GM10847 (cell line): ENCODE results near the gene REX1BD.

Experiments
- POLR2A ChIP-seq: IDR thresholded peaks from 2 replicates; pipeline ENCODE4 v1.6.1; 2011; ENCODE audit not compliant: insufficient read length; ENCODE audit errors: extremely low read depth

Gene REX1BD

GRCh38 chr19:18568367-18568766 is 20.2 kb upstream of the REX1BD start:
- TF ChIP-seq POLR2A: no peak

GRCh38 chr19:18571564-18572344 is 16.8 kb upstream of the REX1BD start, which contains the start of gene UBA52:
Gene UBA52 (plus strand): TSS chr19:18571857. CDS start chr19:18573301, 1,444 bp downstream.
- peak; percentile 98 for TF ChIP-seq POLR2A

- TF ChIP-seq POLR2A: no peak
Measured at GRCh38 chr19:18574691-18575291, 13.8 kb upstream of the REX1BD start.

- no peak for TF ChIP-seq POLR2A
Measured at GRCh38 chr19:18576383-18576782, 12.2 kb upstream of the REX1BD start.

GRCh38 chr19:18577365-18577914 is 11.2 kb upstream of the REX1BD start:
- TF ChIP-seq POLR2A: no peak

GRCh38 chr19:18580311-18580710 is 8.3 kb upstream of the REX1BD start:
- TF ChIP-seq POLR2A: no peak

GRCh38 chr19:18586306-18586705 is 2.3 kb upstream of the REX1BD start:
- TF ChIP-seq POLR2A: no peak

GRCh38 chr19:18587561-18587960 is 1.0 kb upstream of the REX1BD start:
- TF ChIP-seq POLR2A: no peak

GRCh38 chr19:18587962-18588610 is 512 bp upstream of the REX1BD start:
- no peak for TF ChIP-seq POLR2A

- no peak for TF ChIP-seq POLR2A
Measured at GRCh38 chr19:18589380-18590272, 1.0 kb downstream of the REX1BD start.

- no peak for TF ChIP-seq POLR2A
Measured at GRCh38 chr19:18590273-18591272, 2.0 kb downstream of the REX1BD start.

GRCh38 chr19:18591735-18592385 is 3.3 kb downstream of the REX1BD start:
- TF ChIP-seq POLR2A: no peak
